Measurements from ENCODE around the gene ETV6. TPM values are rescaled to one million over a fixed set of nuclear protein-coding genes. Genes with fewer than 3 reads are reported as not detected.

Gene ETV6
- total RNA-seq, 2 experiments from 2014 or later, result 28.5 to 30.2 TPM

DNA sequence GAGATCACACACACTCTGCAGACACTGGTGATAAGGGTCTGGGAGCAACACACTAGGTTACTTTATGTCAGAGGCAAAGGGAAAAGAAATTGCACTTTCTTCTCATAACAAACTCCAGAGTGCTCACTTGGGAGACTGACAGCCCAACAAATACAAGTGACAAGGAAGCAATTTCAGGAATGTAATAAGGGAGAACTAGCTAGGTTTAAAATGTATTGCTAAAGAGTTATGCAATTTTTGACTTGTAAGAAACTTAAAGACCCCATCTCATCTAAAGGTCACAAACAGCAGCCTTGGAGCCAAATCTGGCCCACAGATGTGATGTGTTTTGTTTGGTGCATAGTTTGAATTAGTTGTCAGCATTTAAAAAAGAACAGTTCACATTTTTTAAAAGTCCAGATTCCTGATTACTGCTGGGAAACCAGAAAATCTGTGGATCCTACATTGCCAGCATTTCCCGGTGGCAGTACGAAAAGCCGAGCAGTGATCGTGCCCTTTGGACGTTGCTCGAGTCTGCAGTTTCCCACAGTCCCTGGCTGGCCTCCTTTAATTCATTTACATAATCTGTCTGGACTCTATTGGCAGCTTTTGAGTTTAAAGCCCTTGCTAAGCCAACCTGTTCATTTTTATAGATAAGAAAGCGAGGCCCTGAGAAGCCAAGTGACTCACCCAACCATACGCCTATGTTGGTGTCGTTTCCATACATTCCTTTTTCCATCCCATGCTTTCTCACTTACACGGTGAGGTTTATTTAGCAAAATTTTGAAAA is 42.0 kb upstream of the ETV6 start:
- no peaks in the 10 kb centered on the region for H3K4me1 Mint-ChIP-seq (ENCODE audit: low read depth)
- H3K36me3 Mint-ChIP-seq (ENCODE audit: low read depth), result no peaks in the 10 kb centered on the region
- H3K4me3 Mint-ChIP-seq, result no peak overlapping the region
- H3K27ac Mint-ChIP-seq, result no peak overlapping the region
- Histone ChIP-seq H3K4me3 (ENCODE audit: low read length) (no peak overlapping the region), H3K9me3 (ENCODE audit: control insufficient read depth in 1 of 2, insufficient read depth in 1 of 2, low read length in 2 of 2) (no peaks in the 10 kb centered on the region), H3K4me1 (ENCODE audit: insufficient read depth, low read length) (no peaks in the 10 kb centered on the region), H3K27me3 (ENCODE audit: control insufficient read depth in 1 of 2, insufficient read depth in 2 of 2, low read length in 2 of 2) (no peaks in the 10 kb centered on the region), H3K27ac (ENCODE audit: low read depth in 1 of 2, low read length in 2 of 2) (no peak overlapping the region), H3K36me3 (ENCODE audit: insufficient read depth, low read length) (no peaks in the 10 kb centered on the region)
- no peaks in the 10 kb centered on the region for H3K9me3 Mint-ChIP-seq
- no peaks in the 10 kb centered on the region for H3K27me3 Mint-ChIP-seq
- ChIA-PET POLR2A (no interaction called here), CTCF (no interaction called here)
- intact Hi-C loops (cut with DNase I, micrococcal nuclease), result no loop called here
- ATAC-seq (ENCODE audit: poor library complexity) (no peak), DNase-seq (no peak)
- no peak for TF ChIP-seq CTCF (IDR thresholded peaks at IDR 0.05)

DNA sequence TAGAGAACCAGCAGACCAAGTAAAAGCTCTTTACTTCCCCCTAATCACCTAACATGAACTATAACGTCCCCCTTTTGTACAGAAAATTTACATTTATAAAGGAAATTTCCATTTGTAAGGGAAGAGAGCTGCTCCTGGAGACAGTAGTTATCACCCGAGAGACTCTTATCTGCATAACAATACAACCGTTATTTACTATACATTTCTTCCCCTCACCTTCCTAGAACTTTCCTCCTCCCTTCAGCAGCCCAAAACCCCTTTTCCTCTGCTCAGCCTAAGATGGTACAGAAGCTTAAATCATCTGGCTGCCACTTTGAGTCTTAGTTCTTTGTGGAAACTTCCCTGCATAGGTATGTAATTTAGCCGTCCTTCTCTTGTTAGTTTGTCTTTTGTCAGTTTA is 40.4 kb upstream of the ETV6 start:
- Histone ChIP-seq H3K9me3 (ENCODE audit: control insufficient read depth in 1 of 2, insufficient read depth in 1 of 2, low read length in 2 of 2) (no peaks in the 10 kb centered on the region), H3K27me3 (ENCODE audit: control insufficient read depth in 1 of 2, insufficient read depth in 2 of 2, low read length in 2 of 2) (no peaks in the 10 kb centered on the region), H3K36me3 (ENCODE audit: insufficient read depth, low read length) (no peaks in the 10 kb centered on the region), H3K4me3 (ENCODE audit: low read length) (no peak overlapping the region), H3K27ac (ENCODE audit: low read depth in 1 of 2, low read length in 2 of 2) (no peak overlapping the region), H3K4me1 (ENCODE audit: insufficient read depth, low read length) (no peaks in the 10 kb centered on the region)
- CTCF ChIA-PET, result no interaction called here
- Mint-ChIP-seq H3K27me3 (no peaks in the 10 kb centered on the region), H3K36me3 (ENCODE audit: low read depth) (no peaks in the 10 kb centered on the region), H3K4me1 (ENCODE audit: low read depth) (no peaks in the 10 kb centered on the region), H3K4me3 (no peak overlapping the region), H3K9me3 (no peaks in the 10 kb centered on the region), H3K27ac (no peak overlapping the region)
- ATAC-seq (ENCODE audit: poor library complexity), result no peak
- POLR2A ChIA-PET, result no interaction called here
- TF ChIP-seq CTCF (IDR thresholded peaks at IDR 0.05), result no peak
- DNase-seq, result no peak
- intact Hi-C loops (cut with DNase I, micrococcal nuclease), result no loop called here

- no peak overlapping the region for H3K27ac ChIP-seq (ENCODE audit: low read depth in 1 of 2, low read length in 2 of 2)
- Mint-ChIP-seq H3K36me3 (ENCODE audit: low read depth) (no peaks in the 10 kb centered on the region), H3K4me3 (no peak overlapping the region), H3K4me1 (ENCODE audit: low read depth) (no peaks in the 10 kb centered on the region), H3K27ac (no peak overlapping the region), H3K27me3 (no peaks in the 10 kb centered on the region), H3K9me3 (no peaks in the 10 kb centered on the region)
- TF ChIP-seq CTCF (IDR thresholded peaks at IDR 0.05), result no peak
- no peaks in the 10 kb centered on the region for H3K9me3 ChIP-seq (ENCODE audit: control insufficient read depth in 1 of 2, insufficient read depth in 1 of 2, low read length in 2 of 2)
- H3K36me3 ChIP-seq (ENCODE audit: insufficient read depth, low read length), result no peaks in the 10 kb centered on the region
- H3K27me3 ChIP-seq (ENCODE audit: control insufficient read depth in 1 of 2, insufficient read depth in 2 of 2, low read length in 2 of 2), result no peaks in the 10 kb centered on the region
- no peaks in the 10 kb centered on the region for H3K4me1 ChIP-seq (ENCODE audit: insufficient read depth, low read length)
- CTCF ChIA-PET, result no interaction called here
- no peak for ATAC-seq (ENCODE audit: poor library complexity)
- intact Hi-C loops (cut with DNase I, micrococcal nuclease), result no loop called here
- no peak overlapping the region for H3K4me3 ChIP-seq (ENCODE audit: low read length)
- DNase-seq, result no peak
- POLR2A ChIA-PET, result no interaction called here
Measured at GRCh38 chr12:11615481-11615880, 34.0 kb upstream of the ETV6 start.
